K562 (cell line): ENCODE measurements around the gene CREB5. TPM values are rescaled to one million over a fixed set of nuclear protein-coding genes. Genes with fewer than 3 reads are reported as not detected.

Experiments used
- ATAC-seq: fragments of 200-7000 bp; cut with Tn5 transposase; 3 replicates; pipeline ENCODE4 v1.9.1; 2020; ENCODE audit warnings: moderate library complexity
- BruUV-seq: library from RNA; stranded (reverse); fragments of 400-500 nt; replicated peaks from 2 replicates; lab custom pipeline; 2021; lab: Mats Ljungman, UMichigan
- CTCF ChIA-PET: fragments of 300-600 bp; formaldehyde crosslinking; extraction: SDS; loops from one replicate; lab custom pipeline; 2021; ENCODE audit warnings: low intra/inter-chr PET ratio; lab: Yijun Ruan, JAX
- POLR2A ChIA-PET: fragments of 300-600, 350-650 bp; sonication (Branson Sonifier 250); formaldehyde crosslinking; extraction: SDS; loops from one replicate; lab custom pipeline; 2021; ENCODE audit warnings: antibody characterized with exemption, inconsistent platforms; lab: Yijun Ruan, JAX
- DNase-seq, 4 experiments: peaks; one replicate each; pipeline versions ENCODE4 v3.0.0 to v3.0.0-alpha.2; 2011 to 2018; ENCODE audit warnings: low spot score in 3 of 4, mixed read lengths in 3 of 4; ENCODE audit errors: extremely low read depth in 1 of 4
- FAIRE-seq: peaks from 2 replicates; lab custom pipeline; 2011; peaks lifted over from hg19 to GRCh38; lab: Jason Lieb, UNC
- H2AFZ ChIP-seq: 2 replicates; pipeline ENCODE4 v1.6.0; 2011; ENCODE audit warnings: low read depth, low read length, control low read depth, inconsistent platforms
- H3K27ac ChIP-seq: fragments of 200-600 bp; 3 replicates; pipeline ENCODE4 v1.8.0; 2011; ENCODE audit warnings: low read depth, mild to moderate bottlenecking, control low read depth, inconsistent platforms, low read length, moderate library complexity, mixed read lengths; ENCODE audit errors: extremely low read depth
- H3K27me3 ChIP-seq, 2 experiments: fragments of 300-600 bp in 1 of 2; 2 replicates in 1 of 2; 3 replicates in 1 of 2; pipeline versions ENCODE4 v1.6.0 to v1.8.0; 2011; ENCODE audit warnings: inconsistent platforms in 2 of 2, low read length in 2 of 2, mild to moderate bottlenecking in 1 of 2, mixed read lengths in 1 of 2, moderate library complexity in 1 of 2; ENCODE audit not compliant: control insufficient read depth in 2 of 2, insufficient read depth in 2 of 2
- H3K36me3 ChIP-seq: fragments of 300-600 bp; 3 replicates; pipeline ENCODE4 v1.8.0; 2011; ENCODE audit warnings: mild to moderate bottlenecking, low read length, inconsistent platforms; ENCODE audit not compliant: control insufficient read depth, insufficient read depth
- H3K4me1 ChIP-seq, 2 experiments: fragments of 200-600 bp in 1 of 2; replicated peaks in 1 of 2; 2 replicates in 1 of 2; 3 replicates in 1 of 2; pipeline versions ENCODE4 v1.5.1 to v1.8.0; 2011; ENCODE audit warnings: inconsistent platforms in 2 of 2, low read length in 2 of 2, mild to moderate bottlenecking in 1 of 2, mixed read lengths in 1 of 2, moderate library complexity in 1 of 2; ENCODE audit not compliant: control insufficient read depth in 2 of 2, insufficient read depth in 2 of 2
- H3K4me2 ChIP-seq: 2 replicates; pipeline ENCODE4 v1.6.1; 2011; ENCODE audit warnings: low read length, control low read depth, inconsistent platforms, mixed read lengths; ENCODE audit not compliant: insufficient read depth
- H3K4me3 ChIP-seq: fragments of 200-600 bp; sonication (generic), shearing (Covaris generic); 2 replicates; pipeline ENCODE4 v1.5.1; 2016; ENCODE audit warnings: control low read depth, inconsistent platforms
- H3K79me2 ChIP-seq: fragments of 200-600 bp; 3 replicates; pipeline ENCODE4 v1.8.0; 2011; ENCODE audit warnings: low read length, inconsistent platforms; ENCODE audit not compliant: control insufficient read depth, insufficient read depth
- H3K9ac ChIP-seq, 2 experiments: 2 replicates each; pipeline versions ENCODE4 v1.6.0 to v1.6.1; 2011; ENCODE audit warnings: low read depth in 2 of 2, low read length in 2 of 2, control low read depth in 1 of 2, inconsistent platforms in 1 of 2, mild to moderate bottlenecking in 1 of 2, mixed read lengths in 1 of 2; ENCODE audit not compliant: insufficient read depth in 1 of 2
- H3K9me1 ChIP-seq: one replicate; pipeline ENCODE4 v1.6.0; 2011; ENCODE audit warnings: inconsistent platforms, mild to moderate bottlenecking, low read length, moderate library complexity; ENCODE audit not compliant: control insufficient read depth, insufficient read depth
- H3K9me3 ChIP-seq: replicated peaks from 2 replicates; pipeline ENCODE4 v1.5.1; 2011; ENCODE audit warnings: low read depth, low read length, inconsistent platforms; ENCODE audit not compliant: control insufficient read depth, insufficient read depth
- H4K20me1 ChIP-seq: replicated peaks from 2 replicates; pipeline ENCODE4 v1.6.1; 2011; ENCODE audit warnings: low read length, inconsistent platforms, mixed read lengths; ENCODE audit not compliant: control insufficient read depth, insufficient read depth
- ATF6 ChIP-seq: sonication (generic); formaldehyde crosslinking; IDR thresholded peaks from 2 replicates; pipeline ENCODE4 v1.4.0; 2020; ENCODE audit warnings: mild to moderate bottlenecking, missing genetic modification reagents
- NR2C1 ChIP-seq, 2 experiments: fragments of 450-650 bp; IDR thresholded peaks; 2 replicates each; pipeline ENCODE4 v1.6.1; 2017; ENCODE audit warnings: mild to moderate bottlenecking in 2 of 2, antibody characterized with exemption in 1 of 2, inconsistent platforms in 1 of 2, missing compliant biosample characterization in 1 of 2, missing genetic modification characterization in 1 of 2
- RAD21 ChIP-seq, 2 experiments: fragments of 250-450 bp in 1 of 2; fragments of 450-650 bp in 1 of 2; sonication (Bioruptor Pico) in 1 of 2; formaldehyde crosslinking in 1 of 2; IDR thresholded peaks in 1 of 2; conservative IDR thresholded peaks in 1 of 2; 2 replicates each; pipeline versions ENCODE4 v1.4.0 to v1.8.0; 2020 to 2022; ENCODE audit warnings: mild to moderate bottlenecking in 2 of 2, moderate library complexity in 1 of 2
- REST ChIP-seq, 2 experiments: fragments of 450-650 bp; formaldehyde crosslinking in 1 of 2; IDR thresholded peaks; 2 replicates each; pipeline versions ENCODE4 v1.4.0 to v1.6.1; 2014 to 2020; ENCODE audit warnings: mild to moderate bottlenecking in 2 of 2, borderline replicate concordance in 1 of 2, low read depth in 1 of 2
- SIN3A ChIP-seq, 2 experiments: fragments of 150-350 bp in 1 of 2; IDR thresholded peaks; 2 replicates each; pipeline ENCODE4 v1.6.1; 2011 to 2016; ENCODE audit warnings: borderline replicate concordance in 2 of 2, low read depth in 2 of 2, low read length in 2 of 2, mild to moderate bottlenecking in 2 of 2, moderate library complexity in 2 of 2; ENCODE audit not compliant: control insufficient read depth in 1 of 2
- ZC3H11A ChIP-seq: IDR thresholded peaks from 2 replicates; pipeline ENCODE4 v1.6.1; 2012; ENCODE audit warnings: low read depth, low read length, improper control_type of control experiment
- ZNF766 ChIP-seq: fragments of 200-800 bp; sonication (Bioruptor generic); conservative IDR thresholded peaks from 2 replicates; pipeline ENCODE4 v1.6.1; 2016; ENCODE audit warnings: missing genetic modification characterization, missing compliant biosample characterization
- WGBS: fragments of 100-300 bp; shearing (Covaris generic); methylation state at CpG from one replicate; pipeline ENCODE4 v1.1.6; 2016; ENCODE audit warnings: low coverage, mixed read lengths; ENCODE audit not compliant: insufficient coverage; ENCODE audit errors: missing lambda C conversion rate; 5-methylcytosine and 5-hydroxymethylcytosine counted together
- in situ Hi-C: fragments of 300-500 bp; cut with MboI; formaldehyde crosslinking; loops from 4 replicates; pipeline ENCODE4 v1.15.0; 2018; ENCODE audit warnings: inconsistent platforms, mixed read lengths
- intact Hi-C: fragments of 100-400 bp; cut with micrococcal nuclease; formaldehyde crosslinking; loops from 2 replicates; pipeline ENCODE4 v1.14.2; 2022
- polyA plus RNA-seq, 8 experiments: library from polyadenylated mRNA; depleted of rRNA in 4 of 8; stranded (reverse) in 5 of 8; unstranded in 3 of 8; fragments of >200 nt; fragmentation: Nextera tagmentation in 2 of 8; fragmentation: Illumina TruSeq in 1 of 8; extraction: Ambion mirVana in 2 of 8; extraction: Trizol in 1 of 8; gene quantifications; 2 replicates each; pipeline versions ENCODE4 v1.2.1 to v1.2.3, GENCODE V29; 2011 to 2014; ENCODE audit warnings: inconsistent platforms in 1 of 8, missing spikeins in 1 of 8
- total RNA-seq, 7 experiments: library from RNA; depleted of rRNA in 6 of 7; stranded (reverse); fragments of >200 nt in 6 of 7; fragmentation: Illumina TruSeq in 2 of 7; extraction: Trizol in 2 of 7; gene quantifications; 2 replicates each; pipeline versions ENCODE4 v1.2.1 to v1.2.3, GENCODE V29; 2011 to 2021; ENCODE audit warnings: low replicate concordance in 1 of 7

CREB5 gene
- total and polyA plus RNA-seq, 9 of the 15 experiments (the other 6 are each of a cell fraction or from before 2014, with no cell fraction given) = 0.33 to 6.4 (median 1.8) TPM

GRCh38 chr7:28626624-28627262, 214.4 kb downstream of the CREB5 start:
- Histone ChIP-seq H4K20me1 (no peaks in the 10 kb centered on the region), H3K9me1 (no peaks in the 10 kb centered on the region), H3K4me2 (no peak overlapping the region), H2AFZ (no peak overlapping the region), H3K9ac (no peak overlapping the region), H3K36me3 (no peaks in the 10 kb centered on the region), H3K27ac (no peak overlapping the region), H3K79me2 (no peaks in the 10 kb centered on the region), H3K4me3 (no peak overlapping the region), H3K27me3 (no peaks in the 10 kb centered on the region), H3K9me3 (no peaks in the 10 kb centered on the region), H3K4me1 (no peaks in the 10 kb centered on the region)
- ChIA-PET CTCF (interaction anchor here (0.8 kb wide), 1 partner anchor 237 kb away, joined by 4 read pairs; no protein-coding TSS in a partner anchor), POLR2A (no interaction called here)
- in situ Hi-C loops (loop anchor here (10.0 kb wide), 1 partner anchor 232 kb away; no protein-coding TSS in a partner anchor), intact Hi-C loops (loop anchor here (1.0 kb wide), 1 partner anchor 237 kb away; no protein-coding TSS in a partner anchor)
- DNase-seq = peak; percentile 45 to 60 (median 55)
- peak; percentile 72 for FAIRE-seq
- 1% methylated on average over 7 of the region's 8 CpGs for WGBS
- peak; percentile 78 for ATAC-seq
- no TSS peak for BruUV-seq
- TF ChIP-seq ZNF766 (CRISPR knock-in tag) (no peak), RAD21 (CRISPR knock-in tag; conservative IDR thresholded peaks at IDR 0.05 in 1 of 2, IDR thresholded peaks at IDR 0.05 in 1 of 2) (peak; percentile 26 to 46; a peak in 3 of 4 replicates), SIN3A (IDR thresholded peaks at IDR 0.05; ENCODE audit: borderline replicate concordance in 2 of 2, control insufficient read depth in 1 of 2, low read depth in 2 of 2, low read length in 2 of 2) (no peak), ZC3H11A (no peak), ATF6 (CRISPR knock-in tag) (no peak), NR2C1 (IDR thresholded peaks at IDR 0.05) (no peak), NR2C1 (tag; IDR thresholded peaks at IDR 0.05) (no peak), REST (IDR thresholded peaks at IDR 0.05; ENCODE audit: borderline replicate concordance) (peak; percentile 22; the same call in 1 of the 2 replicates), REST (CRISPR knock-in tag; IDR thresholded peaks at IDR 0.05; ENCODE audit: low read depth) (no peak)
